ENCODE data around the gene WDR72.
"Not testable (repeated sequence)": the region's sequence is repeated elsewhere in the genome, so short reads cannot be mapped to it uniquely, and the experiment has no call there.

WDR72 gene

GRCh38 chr15:53559364-53560277 is 199.8 kb downstream of the WDR72 start:
- no peaks in the 10 kb centered on the region for H3K9me3 ChIP-seq
- no peak for DNase-seq
- H3K36me3 ChIP-seq = no peaks in the 10 kb centered on the region
- no peak overlapping the region for H3K27ac ChIP-seq
- TF ChIP-seq CTCF (IDR thresholded peaks at IDR 0.05) = no peak
- no peaks in the 10 kb centered on the region for H3K4me1 ChIP-seq
- no peak overlapping the region for H3K4me3 ChIP-seq
- no peaks in the 10 kb centered on the region for H3K27me3 ChIP-seq
- intact Hi-C loops (cut with DNase I; ENCODE audit: low total_unique reads) = no loop called here

- Histone ChIP-seq H3K36me3 (no peaks in the 10 kb centered on the region), H3K27me3 (no peaks in the 10 kb centered on the region), H3K27ac (no peak overlapping the region), H3K9me3 (no peaks in the 10 kb centered on the region), H3K4me3 (no peak overlapping the region), H3K4me1 (no peaks in the 10 kb centered on the region)
- TF ChIP-seq CTCF (IDR thresholded peaks at IDR 0.05) = no peak
- intact Hi-C loops (cut with DNase I; ENCODE audit: low total_unique reads) = no loop called here
- DNase-seq = no peak
These were observed 201.1 kb downstream of the WDR72 start for GRCh38 chr15:53558384-53558783.

- no peaks in the 10 kb centered on the region for H3K36me3 ChIP-seq
- DNase-seq = no peak
- no peak overlapping the region for H3K27ac ChIP-seq
- H3K4me1 ChIP-seq = no peaks in the 10 kb centered on the region
- intact Hi-C loops (cut with DNase I; ENCODE audit: low total_unique reads) = no loop called here
- H3K27me3 ChIP-seq = no peaks in the 10 kb centered on the region
- H3K4me3 ChIP-seq = no peak overlapping the region
- no peaks in the 10 kb centered on the region for H3K9me3 ChIP-seq
- no peak for TF ChIP-seq CTCF (IDR thresholded peaks at IDR 0.05)
These were observed 204.2 kb downstream of the WDR72 start for GRCh38 chr15:53555226-53555625.

GRCh38 chr15:53549697-53550305 is 209.7 kb downstream of the WDR72 start:
- Histone ChIP-seq H3K27ac (no peak overlapping the region), H3K9me3 (no peaks in the 10 kb centered on the region), H3K36me3 (no peaks in the 10 kb centered on the region), H3K27me3 (no peaks in the 10 kb centered on the region), H3K4me3 (no peak overlapping the region), H3K4me1 (no peaks in the 10 kb centered on the region)
- no peak for DNase-seq
- intact Hi-C loops (cut with DNase I; ENCODE audit: low total_unique reads) = no loop called here
- TF ChIP-seq CTCF (IDR thresholded peaks at IDR 0.05) = no peak

- Histone ChIP-seq H3K27ac (no peak overlapping the region), H3K4me1 (no peaks in the 10 kb centered on the region), H3K9me3 (no peaks in the 10 kb centered on the region), H3K27me3 (no peaks in the 10 kb centered on the region), H3K36me3 (no peaks in the 10 kb centered on the region), H3K4me3 (no peak overlapping the region)
- intact Hi-C loops (cut with DNase I; ENCODE audit: low total_unique reads) = no loop called here
- no peak for TF ChIP-seq CTCF (IDR thresholded peaks at IDR 0.05)
- no peak for DNase-seq
These were observed 211.2 kb downstream of the WDR72 start for GRCh38 chr15:53548236-53548635.

- H3K27ac ChIP-seq; H3K27me3 ChIP-seq; H3K4me3 ChIP-seq; H3K4me1 ChIP-seq; H3K9me3 ChIP-seq; intact Hi-C loops (cut with DNase I; ENCODE audit: low total_unique reads); DNase-seq; H3K36me3 ChIP-seq: not testable (repeated sequence)
These were observed 218.7 kb downstream of the WDR72 start for GRCh38 chr15:53540626-53541300.

Data from tibial artery (tissue), 4 donors.